Parathyroid adenoma (tissue), 2 donors: ENCODE results near the gene ZNF93.

ENCODE experiments used
- H2AFZ ChIP-seq: fragments of 300-600 bp; sonication (generic); one replicate; pipeline ENCODE4 v1.7.0; 2017; ENCODE audit warnings: antibody characterized with exemption, mild to moderate bottlenecking
- H3K27ac ChIP-seq: fragments of 300-600 bp; sonication (generic); one replicate; pipeline ENCODE4 v1.7.0; 2017
- H3K27me3 ChIP-seq: fragments of 300-600 bp; sonication (generic); one replicate; pipeline ENCODE4 v1.7.0; 2017; ENCODE audit warnings: low read length; ENCODE audit not compliant: control insufficient read depth, insufficient read depth
- H3K36me3 ChIP-seq: fragments of 300-600 bp; sonication (generic); one replicate; pipeline ENCODE4 v1.7.0; 2017; ENCODE audit warnings: low read length; ENCODE audit not compliant: control insufficient read depth, insufficient read depth
- H3K4me1 ChIP-seq: fragments of 300-600 bp; sonication (generic); one replicate; pipeline ENCODE4 v1.7.0; 2017; ENCODE audit warnings: control low read depth
- H3K4me2 ChIP-seq: fragments of 300-600 bp; sonication (generic); one replicate; pipeline ENCODE4 v1.7.0; 2017; ENCODE audit warnings: low read length
- H3K4me3 ChIP-seq: fragments of 300-600 bp; sonication (generic); one replicate; pipeline ENCODE4 v1.7.0; 2017; ENCODE audit warnings: low read depth, low read length
- H3K79me2 ChIP-seq: fragments of 300-600 bp; sonication (generic); one replicate; pipeline ENCODE4 v1.7.0; 2017; ENCODE audit warnings: control low read depth
- H3K9ac ChIP-seq: fragments of 300-600 bp; sonication (generic); one replicate; pipeline ENCODE4 v1.7.0; 2017; ENCODE audit warnings: mild to moderate bottlenecking
- H3K9me3 ChIP-seq: fragments of 300-600 bp; sonication (generic); one replicate; pipeline ENCODE4 v1.7.0; 2017; ENCODE audit warnings: low read length; ENCODE audit not compliant: control insufficient read depth
- TF ChIP-seq, protein P1 (sequence below): fragments of 300-600 bp; sonication (generic); IDR thresholded peaks from one replicate; pipeline ENCODE4 v1.7.0; 2017; ENCODE audit warnings: antibody characterized with exemption, mild to moderate bottlenecking
- donor health status: primary hyperparathyroidism.

The ZNF93 gene

DNA sequence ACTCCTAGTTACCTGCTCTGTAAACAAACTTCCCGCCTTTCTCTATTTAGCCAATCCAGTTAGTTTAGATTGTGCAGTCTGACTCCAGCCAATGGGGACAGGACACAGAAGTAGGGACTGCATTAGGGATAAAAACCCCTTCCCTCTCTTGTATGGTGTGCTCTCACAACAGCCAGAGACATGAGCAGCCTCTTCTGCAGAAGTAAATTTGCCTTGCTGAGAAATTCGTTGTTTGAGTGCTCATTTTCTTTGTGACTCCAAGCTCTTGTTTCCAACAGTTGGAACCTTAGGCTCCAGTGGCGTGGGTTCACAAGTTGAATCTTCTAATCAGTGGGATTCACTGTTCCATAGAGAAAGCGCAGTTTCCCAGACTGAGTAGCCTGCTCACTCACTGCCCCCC, 66.1 kb downstream of the ZNF93 start:
- Histone ChIP-seq H3K4me2 (no peak overlapping the region), H3K4me1 (no peaks in the 10 kb centered on the region), H3K36me3 (no peaks in the 10 kb centered on the region), H3K4me3 (no peak overlapping the region), H3K27me3 (no peaks in the 10 kb centered on the region), H3K27ac (no peak overlapping the region), H3K9me3 (no peaks in the 10 kb centered on the region), H3K79me2 (no peaks in the 10 kb centered on the region), H3K9ac (no peak overlapping the region), H2AFZ (no peak overlapping the region)
- TF ChIP-seq, protein P1, sequence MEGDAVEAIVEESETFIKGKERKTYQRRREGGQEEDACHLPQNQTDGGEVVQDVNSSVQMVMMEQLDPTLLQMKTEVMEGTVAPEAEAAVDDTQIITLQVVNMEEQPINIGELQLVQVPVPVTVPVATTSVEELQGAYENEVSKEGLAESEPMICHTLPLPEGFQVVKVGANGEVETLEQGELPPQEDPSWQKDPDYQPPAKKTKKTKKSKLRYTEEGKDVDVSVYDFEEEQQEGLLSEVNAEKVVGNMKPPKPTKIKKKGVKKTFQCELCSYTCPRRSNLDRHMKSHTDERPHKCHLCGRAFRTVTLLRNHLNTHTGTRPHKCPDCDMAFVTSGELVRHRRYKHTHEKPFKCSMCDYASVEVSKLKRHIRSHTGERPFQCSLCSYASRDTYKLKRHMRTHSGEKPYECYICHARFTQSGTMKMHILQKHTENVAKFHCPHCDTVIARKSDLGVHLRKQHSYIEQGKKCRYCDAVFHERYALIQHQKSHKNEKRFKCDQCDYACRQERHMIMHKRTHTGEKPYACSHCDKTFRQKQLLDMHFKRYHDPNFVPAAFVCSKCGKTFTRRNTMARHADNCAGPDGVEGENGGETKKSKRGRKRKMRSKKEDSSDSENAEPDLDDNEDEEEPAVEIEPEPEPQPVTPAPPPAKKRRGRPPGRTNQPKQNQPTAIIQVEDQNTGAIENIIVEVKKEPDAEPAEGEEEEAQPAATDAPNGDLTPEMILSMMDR, result no peak
